ENCODE measurements around the gene TNS1.

TNS1 gene

DNA sequence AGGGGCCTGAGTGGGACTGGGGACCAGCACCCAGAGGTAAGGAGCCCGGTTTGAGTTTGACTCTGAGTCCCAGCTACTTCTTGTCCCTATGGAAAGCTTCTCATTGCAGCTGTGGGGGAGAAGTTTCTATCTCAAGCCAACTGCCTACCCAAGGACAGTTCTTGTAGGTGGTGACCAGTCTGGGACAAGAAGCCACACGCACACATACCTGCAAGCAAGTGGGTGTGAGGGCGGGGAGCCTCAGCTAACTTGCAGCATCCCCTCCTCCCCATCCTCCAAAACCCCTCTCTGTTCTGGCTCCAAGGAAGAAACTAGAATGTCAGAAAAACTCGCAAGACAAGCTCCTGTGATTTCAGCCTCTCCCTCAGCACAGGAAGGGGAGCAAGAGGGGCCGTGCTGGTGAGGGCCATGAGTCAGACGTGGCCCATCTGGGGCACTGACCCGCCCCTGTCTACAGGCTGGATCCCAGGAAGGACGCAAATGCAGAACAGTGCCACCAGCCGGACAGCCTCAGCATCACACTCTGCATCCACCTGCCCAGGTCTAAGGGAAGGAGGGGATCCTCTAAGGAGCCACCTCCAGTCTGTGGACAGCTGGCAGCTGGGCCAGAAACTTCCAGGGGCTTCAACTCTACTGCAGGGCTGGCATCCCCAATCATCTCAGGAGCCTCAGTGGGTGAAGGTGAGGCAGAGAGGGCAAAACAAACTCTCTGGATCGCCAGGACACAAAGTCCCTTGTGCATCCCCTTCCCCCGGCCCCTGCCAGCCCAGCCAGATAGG, 103.4 kb downstream of the TNS1 start:
- H3K4me3 ChIP-seq (ENCODE audit: low read depth in 1 of 5, low read length in 5 of 5), result no peak overlapping the region

DNA sequence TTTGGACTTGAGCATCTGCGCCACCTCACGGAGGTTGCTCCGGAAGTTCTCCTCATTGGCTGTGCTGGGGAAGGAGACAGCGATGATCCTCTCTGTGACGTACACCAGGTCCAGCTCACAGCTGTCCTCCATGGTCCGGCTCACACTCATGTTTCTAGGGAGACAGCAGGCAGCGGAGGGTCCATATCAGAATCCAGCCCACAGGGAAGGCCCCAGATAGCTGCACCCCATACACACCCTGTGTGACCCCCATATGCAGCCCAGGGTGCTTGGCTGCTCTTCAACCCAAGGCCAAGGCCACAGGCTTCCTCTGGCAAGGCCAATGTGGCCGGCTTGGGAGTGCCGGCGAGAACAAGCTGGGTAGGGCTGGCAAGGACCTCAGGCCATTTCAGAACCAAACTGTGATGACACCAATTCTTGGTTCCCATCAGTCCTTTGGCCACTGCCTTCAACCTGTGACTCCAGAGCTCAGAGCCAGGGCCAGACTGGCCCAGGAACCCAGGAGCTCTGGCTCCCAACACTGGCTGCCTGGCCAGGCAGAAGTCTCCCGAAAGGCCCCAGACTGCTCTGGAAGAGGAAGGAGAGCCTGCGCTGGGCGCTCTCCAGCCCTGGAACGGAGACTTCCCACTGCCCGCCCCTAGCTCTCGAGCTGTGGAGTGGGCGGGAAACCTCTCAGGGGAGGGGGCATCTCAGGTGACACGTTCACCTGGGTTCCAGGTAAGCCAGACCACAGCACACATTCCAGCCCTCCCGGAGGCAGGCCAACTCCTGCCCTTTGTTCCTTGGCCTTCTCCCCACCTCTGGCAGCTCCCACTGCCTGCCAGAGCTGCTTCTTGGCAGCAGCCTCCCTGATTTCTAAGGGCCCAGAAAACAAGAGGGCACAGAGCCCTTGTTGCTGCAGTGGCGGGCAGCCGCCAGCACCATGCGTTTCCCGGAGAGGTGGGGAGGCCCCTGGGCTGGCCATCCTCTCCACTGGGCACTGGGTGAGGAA, 104.7 kb downstream of the TNS1 start:
- Histone ChIP-seq H3K27me3 (ENCODE audit: control insufficient read depth in 5 of 5, insufficient read depth in 4 of 5, low read length in 5 of 5) (no peaks in the 10 kb centered on the region), H3K4me3 (ENCODE audit: low read depth in 1 of 5, low read length in 5 of 5) (no peak overlapping the region), H3K4me1 (ENCODE audit: control insufficient read depth in 5 of 5, insufficient read depth in 5 of 5, low read length in 5 of 5) (peaks cover 14 to 78% (median 60%) of the 10 kb centered on the region in 5 donors), H3K9ac (ENCODE audit: low read length in 5 of 5) (peak overlapping the region in 1 of 5 donors; percentile 10), H3K9me3 (ENCODE audit: control insufficient read depth in 5 of 5, low read length in 5 of 5) (no peaks in the 10 kb centered on the region), H3K36me3 (ENCODE audit: control insufficient read depth in 5 of 5, insufficient read depth in 5 of 5, low read length in 5 of 5) (peaks cover 8 to 98% (median 85%) of the 10 kb centered on the region in 5 donors), H3K27ac (ENCODE audit: low read depth, low read length) (peak overlapping the region; percentile 99)

More for the DNA sequence above, 103.4 kb downstream of the TNS1 start:
- Histone ChIP-seq H3K27ac (ENCODE audit: low read depth, low read length) (peak overlapping the region; percentile 99), H3K36me3 (ENCODE audit: control insufficient read depth in 5 of 5, insufficient read depth in 5 of 5, low read length in 5 of 5) (peaks cover 8 to 96% (median 72%) of the 10 kb centered on the region in 5 donors), H3K27me3 (ENCODE audit: control insufficient read depth in 5 of 5, insufficient read depth in 4 of 5, low read length in 5 of 5) (no peaks in the 10 kb centered on the region), H3K9me3 (ENCODE audit: control insufficient read depth in 5 of 5, low read length in 5 of 5) (no peaks in the 10 kb centered on the region), H3K4me1 (ENCODE audit: control insufficient read depth in 5 of 5, insufficient read depth in 5 of 5, low read length in 5 of 5) (peaks cover 27 to 83% (median 72%) of the 10 kb centered on the region in 5 donors), H3K9ac (ENCODE audit: low read length in 5 of 5) (peak overlapping the region in 2 of 5 donors; percentile 7 to 12)

- H3K36me3 ChIP-seq (ENCODE audit: control insufficient read depth in 5 of 5, insufficient read depth in 5 of 5, low read length in 5 of 5), result peaks cover 8 to 99% (median 94%) of the 10 kb centered on the region in 5 donors
- no peaks in the 10 kb centered on the region for H3K27me3 ChIP-seq (ENCODE audit: control insufficient read depth in 5 of 5, insufficient read depth in 4 of 5, low read length in 5 of 5)
- H3K4me3 ChIP-seq (ENCODE audit: low read depth in 1 of 5, low read length in 5 of 5), result no peak overlapping the region
- H3K9me3 ChIP-seq (ENCODE audit: control insufficient read depth in 5 of 5, low read length in 5 of 5), result no peaks in the 10 kb centered on the region
- peak overlapping the region; percentile 99 for H3K27ac ChIP-seq (ENCODE audit: low read depth, low read length)
- H3K4me1 ChIP-seq (ENCODE audit: control insufficient read depth in 5 of 5, insufficient read depth in 5 of 5, low read length in 5 of 5), result peaks cover 9 to 78% (median 59%) of the 10 kb centered on the region in 5 donors
- H3K9ac ChIP-seq (ENCODE audit: low read length in 5 of 5), result no peak overlapping the region
Measured at GRCh38 chr2:217897091-217897715, 105.6 kb downstream of the TNS1 start.

DNA sequence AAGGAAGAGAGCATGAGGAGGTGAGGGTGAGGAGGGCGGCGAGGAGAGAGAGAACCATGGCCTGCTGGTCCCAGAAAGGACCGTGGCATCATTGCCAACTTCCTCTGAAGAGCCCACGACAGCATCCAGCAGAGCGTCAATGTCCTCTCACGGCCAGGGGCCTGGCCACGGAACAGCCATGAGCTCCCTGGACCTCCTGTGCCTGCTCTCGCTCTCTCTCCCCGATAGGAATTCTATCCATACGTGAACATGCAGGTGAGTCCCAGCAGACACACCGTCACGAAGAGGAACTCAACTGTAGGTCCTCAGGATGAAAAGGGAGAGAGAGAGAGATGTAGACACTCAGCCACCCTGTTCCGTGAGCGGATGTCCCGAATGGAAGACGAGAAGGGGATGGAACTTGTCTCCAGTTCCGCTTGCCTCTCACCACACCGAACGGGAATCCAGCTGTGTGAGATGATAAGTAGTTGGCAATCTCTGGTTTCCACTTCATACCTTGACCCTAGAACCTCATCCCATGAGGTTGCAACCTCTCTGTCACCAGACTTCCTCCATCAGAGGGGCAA, 107.6 kb downstream of the TNS1 start:
- Histone ChIP-seq H3K9ac (ENCODE audit: low read length in 5 of 5) (no peak overlapping the region), H3K27ac (ENCODE audit: low read depth, low read length) (peak overlapping the region; percentile 31), H3K27me3 (ENCODE audit: control insufficient read depth in 5 of 5, insufficient read depth in 4 of 5, low read length in 5 of 5) (no peaks in the 10 kb centered on the region), H3K4me3 (ENCODE audit: low read depth in 1 of 5, low read length in 5 of 5) (no peak overlapping the region), H3K4me1 (ENCODE audit: control insufficient read depth in 5 of 5, insufficient read depth in 5 of 5, low read length in 5 of 5) (peaks cover 0 to 77% (median 54%) of the 10 kb centered on the region in 5 donors), H3K36me3 (ENCODE audit: control insufficient read depth in 5 of 5, insufficient read depth in 5 of 5, low read length in 5 of 5) (peaks cover 10 to 100% (median 98%) of the 10 kb centered on the region in 5 donors), H3K9me3 (ENCODE audit: control insufficient read depth in 5 of 5, low read length in 5 of 5) (no peaks in the 10 kb centered on the region)

DNA sequence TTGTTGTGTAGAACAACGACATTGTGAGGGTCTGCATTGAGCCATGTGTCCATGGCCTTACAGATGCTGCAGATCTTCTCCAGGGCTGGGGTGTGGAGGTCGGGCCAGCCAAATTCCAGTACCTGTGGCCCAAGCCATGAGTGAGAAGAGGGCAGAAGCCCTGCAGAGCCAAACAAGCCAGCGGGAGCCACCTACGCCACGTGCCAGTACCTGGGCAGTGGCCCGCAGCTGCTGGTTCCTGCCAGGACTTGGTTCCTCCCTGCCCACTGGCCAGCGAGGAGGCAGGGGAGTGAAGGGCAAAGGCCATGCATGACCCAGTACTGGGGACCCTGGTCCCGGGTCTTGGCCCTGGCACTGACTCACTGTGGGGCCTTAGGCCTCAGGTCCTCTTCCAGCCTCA, 109.4 kb downstream of the TNS1 start:
- Histone ChIP-seq H3K9ac (ENCODE audit: low read length in 5 of 5) (no peak overlapping the region), H3K4me1 (ENCODE audit: control insufficient read depth in 5 of 5, insufficient read depth in 5 of 5, low read length in 5 of 5) (peaks cover 4 to 77% (median 54%) of the 10 kb centered on the region in 5 donors), H3K27ac (ENCODE audit: low read depth, low read length) (peak overlapping the region; percentile 63)

GRCh38 chr2:217892560-217892959, 110.2 kb downstream of the TNS1 start:
- Histone ChIP-seq H3K4me3 (ENCODE audit: low read depth in 1 of 5, low read length in 5 of 5) (no peak overlapping the region), H3K27ac (ENCODE audit: low read depth, low read length) (peak overlapping the region; percentile 70), H3K9me3 (ENCODE audit: control insufficient read depth in 5 of 5, low read length in 5 of 5) (no peaks in the 10 kb centered on the region), H3K4me1 (ENCODE audit: control insufficient read depth in 5 of 5, insufficient read depth in 5 of 5, low read length in 5 of 5) (peaks cover 4 to 77% (median 54%) of the 10 kb centered on the region in 5 donors), H3K9ac (ENCODE audit: low read length in 5 of 5) (peak overlapping the region in 2 of 5 donors; percentile 1 to 23), H3K36me3 (ENCODE audit: control insufficient read depth in 5 of 5, insufficient read depth in 5 of 5, low read length in 5 of 5) (peaks cover 11 to 100% (median 100%) of the 10 kb centered on the region in 5 donors), H3K27me3 (ENCODE audit: control insufficient read depth in 5 of 5, insufficient read depth in 4 of 5, low read length in 5 of 5) (no peaks in the 10 kb centered on the region)

More for the DNA sequence above, 109.4 kb downstream of the TNS1 start:
- Histone ChIP-seq H3K4me3 (ENCODE audit: low read depth in 1 of 5, low read length in 5 of 5) (no peak overlapping the region), H3K9me3 (ENCODE audit: control insufficient read depth in 5 of 5, low read length in 5 of 5) (no peaks in the 10 kb centered on the region), H3K27me3 (ENCODE audit: control insufficient read depth in 5 of 5, insufficient read depth in 4 of 5, low read length in 5 of 5) (no peaks in the 10 kb centered on the region), H3K36me3 (ENCODE audit: control insufficient read depth in 5 of 5, insufficient read depth in 5 of 5, low read length in 5 of 5) (peaks cover 11 to 100% (median 100%) of the 10 kb centered on the region in 5 donors)

GRCh38 chr2:217890445-217890844, 112.3 kb downstream of the TNS1 start:
- no peak overlapping the region for H3K4me3 ChIP-seq (ENCODE audit: low read depth in 1 of 5, low read length in 5 of 5)
- no peaks in the 10 kb centered on the region for H3K27me3 ChIP-seq (ENCODE audit: control insufficient read depth in 5 of 5, insufficient read depth in 4 of 5, low read length in 5 of 5)
- peak overlapping the region; percentile 67 for H3K27ac ChIP-seq (ENCODE audit: low read depth, low read length)
- peaks cover 5 to 99% (median 96%) of the 10 kb centered on the region in 5 donors for H3K36me3 ChIP-seq (ENCODE audit: control insufficient read depth in 5 of 5, insufficient read depth in 5 of 5, low read length in 5 of 5)
- no peak overlapping the region for H3K9ac ChIP-seq (ENCODE audit: low read length in 5 of 5)
- no peaks in the 10 kb centered on the region for H3K9me3 ChIP-seq (ENCODE audit: control insufficient read depth in 5 of 5, low read length in 5 of 5)
- peaks cover 4 to 88% (median 63%) of the 10 kb centered on the region in 5 donors for H3K4me1 ChIP-seq (ENCODE audit: control insufficient read depth in 5 of 5, insufficient read depth in 5 of 5, low read length in 5 of 5)

DNA sequence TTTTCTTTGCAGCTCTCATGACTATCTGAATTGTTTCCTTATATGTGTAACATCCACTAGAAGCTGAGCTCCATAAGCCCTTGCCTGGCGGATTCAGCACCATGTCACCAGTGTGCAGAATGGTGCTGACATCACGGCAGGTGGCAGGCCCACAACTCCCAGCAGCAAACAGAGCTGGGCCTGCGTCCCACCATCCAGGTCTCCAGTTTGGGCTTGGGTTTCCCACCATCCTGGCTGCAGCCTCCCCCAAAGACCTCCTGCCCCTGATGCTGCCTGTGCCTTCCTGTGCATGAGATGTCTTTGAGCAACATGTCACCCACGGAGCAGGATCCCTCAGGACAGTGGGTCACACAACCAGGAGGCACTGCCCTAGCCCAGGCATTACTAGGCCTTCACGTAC, 113.1 kb downstream of the TNS1 start:
- H3K9ac ChIP-seq (ENCODE audit: low read length in 5 of 5), result no peak overlapping the region
- H3K36me3 ChIP-seq (ENCODE audit: control insufficient read depth in 5 of 5, insufficient read depth in 5 of 5, low read length in 5 of 5), result peaks cover 5 to 99% (median 96%) of the 10 kb centered on the region in 5 donors
- no peak overlapping the region for H3K4me3 ChIP-seq (ENCODE audit: low read depth in 1 of 5, low read length in 5 of 5)
- H3K27ac ChIP-seq (ENCODE audit: low read depth, low read length), result peak overlapping the region; percentile 67
- H3K9me3 ChIP-seq (ENCODE audit: control insufficient read depth in 5 of 5, low read length in 5 of 5), result no peaks in the 10 kb centered on the region
- H3K4me1 ChIP-seq (ENCODE audit: control insufficient read depth in 5 of 5, insufficient read depth in 5 of 5, low read length in 5 of 5), result peaks cover 4 to 81% (median 63%) of the 10 kb centered on the region in 5 donors
- no peaks in the 10 kb centered on the region for H3K27me3 ChIP-seq (ENCODE audit: control insufficient read depth in 5 of 5, insufficient read depth in 4 of 5, low read length in 5 of 5)

Measured in subcutaneous abdominal adipose tissue (tissue), 5 donors.